ENCODE data around the gene CFAP91.

The CFAP91 gene

GRCh38 chr3:119702530-119703527 lies at the start of gene CFAP91:
Gene CFAP91, plus strand, starts transcription at chr3:119703022. Its CDS starts 77 bp downstream, at chr3:119703099.
- peak; percentile 96 for DNase-seq

GRCh38 chr3:119653876-119654275 lies 48.9 kb upstream of the CFAP91 start:
- DNase-seq = no peak

- no peak for DNase-seq
Observed at GRCh38 chr3:119657887-119658702, 44.7 kb upstream of the CFAP91 start.

- no peak for DNase-seq
Observed at GRCh38 chr3:119658994-119659393, 43.8 kb upstream of the CFAP91 start.

- no peak for DNase-seq
Observed at GRCh38 chr3:119659606-119660291, 43.1 kb upstream of the CFAP91 start.

- DNase-seq = no peak
Observed at GRCh38 chr3:119660474-119661440, 42.1 kb upstream of the CFAP91 start, which contains the start of gene POPDC2. Gene POPDC2, minus strand, starts transcription at chr3:119660589. Its CDS starts 166 bp downstream, at chr3:119660423.

GRCh38 chr3:119662604-119663373 lies 40.0 kb upstream of the CFAP91 start:
- DNase-seq = no peak

GRCh38 chr3:119663885-119664284 lies 38.9 kb upstream of the CFAP91 start:
- DNase-seq = no peak

GRCh38 chr3:119664370-119664769 lies 38.5 kb upstream of the CFAP91 start:
- DNase-seq = no peak

- no peak for DNase-seq
Observed at GRCh38 chr3:119664850-119665379, 37.9 kb upstream of the CFAP91 start.

GRCh38 chr3:119665954-119666559 lies 36.8 kb upstream of the CFAP91 start:
- no peak for DNase-seq

- DNase-seq = no peak
Observed at GRCh38 chr3:119669906-119670570, 32.8 kb upstream of the CFAP91 start.

GRCh38 chr3:119672776-119673175 lies 30.0 kb upstream of the CFAP91 start:
- no peak for DNase-seq

- no peak for DNase-seq
Observed at GRCh38 chr3:119673875-119674274, 28.9 kb upstream of the CFAP91 start.

GRCh38 chr3:119675188-119675874 lies 27.5 kb upstream of the CFAP91 start:
- no peak for DNase-seq

- DNase-seq = no peak
Observed at GRCh38 chr3:119676020-119676419, 26.8 kb upstream of the CFAP91 start.

- peak; percentile 99 for DNase-seq
Observed at GRCh38 chr3:119676771-119677640, 25.8 kb upstream of the CFAP91 start, which contains the start of gene COX17. Gene COX17, minus strand, starts transcription at chr3:119677406. Its CDS starts 96 bp downstream, at chr3:119677310.

GRCh38 chr3:119677641-119677934 lies 25.2 kb upstream of the CFAP91 start:
- DNase-seq = no peak

Data from COR-L47 (cell line).